Sciatic nerve (tissue), 2 donors: ENCODE results near the gene MALAT1. TPM values are rescaled to one million over a fixed set of nuclear protein-coding genes. Genes with fewer than 3 reads are reported as not detected.

ENCODE experiments used
- ATAC-seq: fragments of 200-7000 bp; cut with Tn5 transposase; one replicate; pipeline ENCODE4 v1.9.1; 2020; ENCODE audit warnings: mild to moderate bottlenecking, moderate library complexity
- DNase-seq: peaks from one replicate; pipeline ENCODE4 v3.0.0-alpha.2; 2020; ENCODE audit warnings: low spot score
- intact Hi-C: fragments of 100-400 bp; cut with DNase I; formaldehyde crosslinking; loops from one replicate; pipeline ENCODE4 v1.14.2; 2022
- total RNA-seq: library from RNA; stranded (reverse); fragmentation: NEBNext Ultra II Directional; extraction: Animal tissue kit (Norgen Biotek cat#: 25700); gene quantifications from one replicate; pipeline ENCODE4 v1.2.1, GENCODE V29; 2021
- donor health status: DM: no; HTN: no; CAD: no.
- donor health status: DM: no; HTN: no; CAD: no.

The MALAT1 gene
- total RNA-seq, 1 donor from 2014 or later: 14,857 TPM

DNA sequence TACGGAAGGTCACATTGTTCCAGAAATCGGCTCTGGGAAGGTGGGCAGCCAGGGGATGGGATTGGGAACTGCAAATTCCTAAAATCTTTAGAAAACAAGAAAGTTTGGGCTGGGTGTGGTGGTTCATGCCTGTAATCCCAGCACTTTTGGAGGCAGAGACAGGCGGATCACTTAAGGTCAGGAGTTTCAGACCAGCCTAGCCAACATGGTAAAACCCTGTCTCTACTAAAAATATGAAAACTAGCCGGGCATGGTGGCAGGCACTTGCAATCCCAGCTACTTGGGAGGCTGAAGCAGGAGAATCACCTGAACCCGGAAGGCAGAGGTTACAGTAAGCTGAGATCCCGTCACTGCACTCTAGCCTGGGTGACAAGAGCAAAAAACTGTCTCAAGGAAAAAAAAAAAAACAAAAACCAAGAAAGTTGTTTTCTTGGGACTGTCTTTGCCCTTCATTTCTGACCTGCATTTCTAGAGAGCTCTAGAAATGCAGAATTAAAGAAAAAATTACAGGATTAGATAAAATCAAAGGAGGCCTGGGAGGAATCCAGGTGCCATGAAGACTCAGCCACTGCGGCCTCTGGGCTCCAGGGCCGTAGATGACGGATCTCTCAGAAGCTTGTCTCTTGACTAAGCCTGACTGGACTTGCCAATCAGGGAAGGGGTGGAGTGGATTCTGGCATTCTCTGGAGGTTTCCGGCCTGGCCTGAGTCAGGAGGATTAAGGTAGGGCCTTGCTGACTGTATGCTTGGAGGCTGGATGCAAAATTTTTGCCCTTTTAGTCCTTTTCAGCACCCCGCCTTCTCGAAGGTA, 5.3 kb upstream of the MALAT1 start:
- peak; percentile 85 for DNase-seq
- ATAC-seq: peak; percentile 21
- intact Hi-C loops: no loop called here

DNA sequence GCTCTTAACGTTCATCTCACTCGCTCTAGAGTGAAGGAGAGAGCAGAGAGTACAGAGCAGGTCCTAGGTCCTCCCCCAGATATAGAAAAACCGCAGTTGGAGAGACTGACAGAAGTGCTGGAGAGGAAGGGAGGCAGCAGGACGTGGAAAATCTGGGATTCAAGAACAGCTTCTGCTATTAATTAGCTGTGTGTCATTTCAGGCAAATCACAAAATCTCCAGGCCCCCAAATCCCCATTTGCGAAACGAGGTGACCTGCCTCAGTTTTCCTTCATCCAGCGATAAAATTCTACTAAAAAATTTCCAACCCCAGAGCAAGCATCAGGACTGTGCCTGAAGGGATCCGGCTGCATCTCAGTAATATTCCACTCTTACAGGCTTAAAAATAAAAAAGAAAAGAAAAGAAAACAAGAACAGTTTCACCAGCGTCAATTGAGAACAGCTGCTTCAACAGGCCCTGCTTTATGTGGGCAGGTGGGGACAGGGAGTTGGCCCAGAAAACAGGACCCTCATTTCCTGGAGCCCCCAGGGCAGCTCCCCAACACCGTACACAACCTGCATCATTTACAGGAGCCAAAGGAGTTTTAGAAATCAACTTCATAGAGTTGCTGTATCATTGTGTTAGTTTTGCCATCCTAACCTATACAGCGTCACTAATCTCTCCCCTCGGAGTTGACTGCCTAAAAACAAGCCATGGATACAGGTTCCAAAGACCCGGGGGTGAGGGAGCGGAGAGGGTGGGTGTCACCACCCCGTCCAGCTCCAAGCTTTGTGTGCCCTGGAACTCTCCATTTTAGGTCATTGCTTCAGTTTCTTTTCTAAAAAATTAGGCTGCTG, 2.3 kb upstream of the MALAT1 start:
- intact Hi-C loops: no loop called here
- DNase-seq (peak; percentile 60), ATAC-seq (peak; percentile 4)

DNA sequence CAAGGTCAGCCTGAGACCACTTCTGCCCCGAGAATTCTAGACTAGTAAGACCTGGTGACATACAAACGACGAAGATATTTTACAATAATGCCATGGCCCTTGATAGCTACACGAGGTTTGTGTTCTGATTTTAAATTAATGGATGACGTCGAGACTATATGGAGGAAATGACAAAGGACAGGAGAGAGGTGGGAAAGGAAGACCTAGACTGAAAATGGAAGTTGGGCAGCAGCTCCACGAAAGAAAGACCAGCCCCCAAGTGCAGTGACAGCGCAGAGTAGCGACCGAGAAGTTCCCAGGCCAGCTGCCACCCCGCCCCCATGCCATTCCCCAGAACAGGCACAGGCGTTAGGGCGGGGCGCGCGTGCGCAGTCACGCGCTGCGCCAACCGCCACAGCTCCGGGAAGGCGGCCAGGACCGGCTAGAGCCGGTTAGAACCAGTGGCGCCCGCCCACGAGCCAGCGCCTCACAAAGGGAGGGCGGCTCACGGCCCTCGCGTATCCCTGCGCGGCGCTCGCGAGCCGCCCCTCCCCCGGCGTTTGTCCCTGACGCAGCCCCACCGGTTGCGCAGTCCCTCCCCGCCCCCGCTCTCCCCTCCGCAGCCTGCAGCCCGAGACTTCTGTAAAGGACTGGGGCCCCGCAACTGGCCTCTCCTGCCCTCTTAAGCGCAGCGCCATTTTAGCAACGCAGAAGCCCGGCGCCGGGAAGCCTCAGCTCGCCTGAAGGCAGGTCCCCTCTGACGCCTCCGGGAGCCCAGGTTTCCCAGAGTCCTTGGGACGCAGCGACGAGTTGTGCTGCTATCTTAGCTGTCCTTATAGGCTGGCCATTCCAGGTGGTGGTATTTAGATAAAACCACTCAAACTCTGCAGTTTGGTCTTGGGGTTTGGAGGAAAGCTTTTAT, 1.5 kb upstream of the MALAT1 start:
- peak; percentile 84 for ATAC-seq
- intact Hi-C loops: no loop called here
- DNase-seq: peak; percentile 99

DNA sequence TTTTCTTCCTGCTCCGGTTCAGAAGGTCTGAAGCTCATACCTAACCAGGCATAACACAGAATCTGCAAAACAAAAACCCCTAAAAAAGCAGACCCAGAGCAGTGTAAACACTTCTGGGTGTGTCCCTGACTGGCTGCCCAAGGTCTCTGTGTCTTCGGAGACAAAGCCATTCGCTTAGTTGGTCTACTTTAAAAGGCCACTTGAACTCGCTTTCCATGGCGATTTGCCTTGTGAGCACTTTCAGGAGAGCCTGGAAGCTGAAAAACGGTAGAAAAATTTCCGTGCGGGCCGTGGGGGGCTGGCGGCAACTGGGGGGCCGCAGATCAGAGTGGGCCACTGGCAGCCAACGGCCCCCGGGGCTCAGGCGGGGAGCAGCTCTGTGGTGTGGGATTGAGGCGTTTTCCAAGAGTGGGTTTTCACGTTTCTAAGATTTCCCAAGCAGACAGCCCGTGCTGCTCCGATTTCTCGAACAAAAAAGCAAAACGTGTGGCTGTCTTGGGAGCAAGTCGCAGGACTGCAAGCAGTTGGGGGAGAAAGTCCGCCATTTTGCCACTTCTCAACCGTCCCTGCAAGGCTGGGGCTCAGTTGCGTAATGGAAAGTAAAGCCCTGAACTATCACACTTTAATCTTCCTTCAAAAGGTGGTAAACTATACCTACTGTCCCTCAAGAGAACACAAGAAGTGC, 661 bp upstream of the MALAT1 start:
- intact Hi-C loops: no loop called here
- ATAC-seq: peak; percentile 25

DNA sequence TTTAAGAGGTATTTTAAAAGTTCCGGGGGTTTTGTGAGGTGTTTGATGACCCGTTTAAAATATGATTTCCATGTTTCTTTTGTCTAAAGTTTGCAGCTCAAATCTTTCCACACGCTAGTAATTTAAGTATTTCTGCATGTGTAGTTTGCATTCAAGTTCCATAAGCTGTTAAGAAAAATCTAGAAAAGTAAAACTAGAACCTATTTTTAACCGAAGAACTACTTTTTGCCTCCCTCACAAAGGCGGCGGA, 193 bp upstream of the MALAT1 start:
- DNase-seq (no peak), ATAC-seq (no peak)
- intact Hi-C loops: no loop called here

More for the DNA sequence above, 661 bp upstream of the MALAT1 start:
- DNase-seq: peak; percentile 67

DNA sequence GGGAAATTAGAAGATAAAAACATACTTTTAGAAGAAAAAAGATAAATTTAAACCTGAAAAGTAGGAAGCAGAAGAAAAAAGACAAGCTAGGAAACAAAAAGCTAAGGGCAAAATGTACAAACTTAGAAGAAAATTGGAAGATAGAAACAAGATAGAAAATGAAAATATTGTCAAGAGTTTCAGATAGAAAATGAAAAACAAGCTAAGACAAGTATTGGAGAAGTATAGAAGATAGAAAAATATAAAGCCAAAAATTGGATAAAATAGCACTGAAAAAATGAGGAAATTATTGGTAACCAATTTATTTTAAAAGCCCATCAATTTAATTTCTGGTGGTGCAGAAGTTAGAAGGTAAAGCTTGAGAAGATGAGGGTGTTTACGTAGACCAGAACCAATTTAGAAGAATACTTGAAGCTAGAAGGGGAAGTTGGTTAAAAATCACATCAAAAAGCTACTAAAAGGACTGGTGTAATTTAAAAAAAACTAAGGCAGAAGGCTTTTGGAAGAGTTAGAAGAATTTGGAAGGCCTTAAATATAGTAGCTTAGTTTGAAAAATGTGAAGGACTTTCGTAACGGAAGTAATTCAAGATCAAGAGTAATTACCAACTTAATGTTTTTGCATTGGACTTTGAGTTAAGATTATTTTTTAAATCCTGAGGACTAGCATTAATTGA, 1.0 kb downstream of the MALAT1 start:
- ATAC-seq (no peak), DNase-seq (no peak)
- intact Hi-C loops: no loop called here

DNA sequence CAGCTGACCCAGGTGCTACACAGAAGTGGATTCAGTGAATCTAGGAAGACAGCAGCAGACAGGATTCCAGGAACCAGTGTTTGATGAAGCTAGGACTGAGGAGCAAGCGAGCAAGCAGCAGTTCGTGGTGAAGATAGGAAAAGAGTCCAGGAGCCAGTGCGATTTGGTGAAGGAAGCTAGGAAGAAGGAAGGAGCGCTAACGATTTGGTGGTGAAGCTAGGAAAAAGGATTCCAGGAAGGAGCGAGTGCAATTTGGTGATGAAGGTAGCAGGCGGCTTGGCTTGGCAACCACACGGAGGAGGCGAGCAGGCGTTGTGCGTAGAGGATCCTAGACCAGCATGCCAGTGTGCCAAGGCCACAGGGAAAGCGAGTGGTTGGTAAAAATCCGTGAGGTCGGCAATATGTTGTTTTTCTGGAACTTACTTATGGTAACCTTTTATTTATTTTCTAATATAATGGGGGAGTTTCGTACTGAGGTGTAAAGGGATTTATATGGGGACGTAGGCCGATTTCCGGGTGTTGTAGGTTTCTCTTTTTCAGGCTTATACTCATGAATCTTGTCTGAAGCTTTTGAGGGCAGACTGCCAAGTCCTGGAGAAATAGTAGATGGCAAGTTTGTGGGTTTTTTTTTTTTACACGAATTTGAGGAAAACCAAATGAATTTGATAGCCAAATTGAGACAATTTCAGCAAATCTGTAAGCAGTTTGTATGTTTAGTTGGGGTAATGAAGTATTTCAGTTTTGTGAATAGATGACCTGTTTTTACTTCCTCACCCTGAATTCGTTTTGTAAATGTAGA, 1.7 kb downstream of the MALAT1 start:
- no peak for ATAC-seq
- DNase-seq: peak; percentile 60
- intact Hi-C loops: no loop called here

DNA sequence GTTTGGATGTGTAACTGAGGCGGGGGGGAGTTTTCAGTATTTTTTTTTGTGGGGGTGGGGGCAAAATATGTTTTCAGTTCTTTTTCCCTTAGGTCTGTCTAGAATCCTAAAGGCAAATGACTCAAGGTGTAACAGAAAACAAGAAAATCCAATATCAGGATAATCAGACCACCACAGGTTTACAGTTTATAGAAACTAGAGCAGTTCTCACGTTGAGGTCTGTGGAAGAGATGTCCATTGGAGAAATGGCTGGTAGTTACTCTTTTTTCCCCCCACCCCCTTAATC, 2.3 kb downstream of the MALAT1 start:
- ATAC-seq (no peak), DNase-seq (no peak)
- intact Hi-C loops: no loop called here

DNA sequence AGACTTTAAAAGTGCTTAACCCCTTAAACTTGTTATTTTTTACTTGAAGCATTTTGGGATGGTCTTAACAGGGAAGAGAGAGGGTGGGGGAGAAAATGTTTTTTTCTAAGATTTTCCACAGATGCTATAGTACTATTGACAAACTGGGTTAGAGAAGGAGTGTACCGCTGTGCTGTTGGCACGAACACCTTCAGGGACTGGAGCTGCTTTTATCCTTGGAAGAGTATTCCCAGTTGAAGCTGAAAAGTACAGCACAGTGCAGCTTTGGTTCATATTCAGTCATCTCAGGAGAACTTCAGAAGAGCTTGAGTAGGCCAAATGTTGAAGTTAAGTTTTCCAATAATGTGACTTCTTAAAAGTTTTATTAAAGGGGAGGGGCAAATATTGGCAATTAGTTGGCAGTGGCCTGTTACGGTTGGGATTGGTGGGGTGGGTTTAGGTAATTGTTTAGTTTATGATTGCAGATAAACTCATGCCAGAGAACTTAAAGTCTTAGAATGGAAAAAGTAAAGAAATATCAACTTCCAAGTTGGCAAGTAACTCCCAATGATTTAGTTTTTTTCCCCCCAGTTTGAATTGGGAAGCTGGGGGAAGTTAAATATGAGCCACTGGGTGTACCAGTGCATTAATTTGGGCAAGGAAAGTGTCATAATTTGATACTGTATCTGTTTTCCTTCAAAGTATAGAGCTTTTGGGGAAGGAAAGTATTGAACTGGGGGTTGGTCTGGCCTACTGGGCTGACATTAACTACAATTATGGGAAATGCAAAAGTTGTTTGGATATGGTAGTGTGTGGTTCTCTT, 2.8 kb downstream of the MALAT1 start:
- DNase-seq (peak; percentile 48), ATAC-seq (no peak)
- intact Hi-C loops: no loop called here

DNA sequence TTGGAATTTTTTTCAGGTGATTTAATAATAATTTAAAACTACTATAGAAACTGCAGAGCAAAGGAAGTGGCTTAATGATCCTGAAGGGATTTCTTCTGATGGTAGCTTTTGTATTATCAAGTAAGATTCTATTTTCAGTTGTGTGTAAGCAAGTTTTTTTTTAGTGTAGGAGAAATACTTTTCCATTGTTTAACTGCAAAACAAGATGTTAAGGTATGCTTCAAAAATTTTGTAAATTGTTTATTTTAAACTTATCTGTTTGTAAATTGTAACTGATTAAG, 3.4 kb downstream of the MALAT1 start:
- no peak for ATAC-seq
- no peak for DNase-seq
- intact Hi-C loops: no loop called here

DNA sequence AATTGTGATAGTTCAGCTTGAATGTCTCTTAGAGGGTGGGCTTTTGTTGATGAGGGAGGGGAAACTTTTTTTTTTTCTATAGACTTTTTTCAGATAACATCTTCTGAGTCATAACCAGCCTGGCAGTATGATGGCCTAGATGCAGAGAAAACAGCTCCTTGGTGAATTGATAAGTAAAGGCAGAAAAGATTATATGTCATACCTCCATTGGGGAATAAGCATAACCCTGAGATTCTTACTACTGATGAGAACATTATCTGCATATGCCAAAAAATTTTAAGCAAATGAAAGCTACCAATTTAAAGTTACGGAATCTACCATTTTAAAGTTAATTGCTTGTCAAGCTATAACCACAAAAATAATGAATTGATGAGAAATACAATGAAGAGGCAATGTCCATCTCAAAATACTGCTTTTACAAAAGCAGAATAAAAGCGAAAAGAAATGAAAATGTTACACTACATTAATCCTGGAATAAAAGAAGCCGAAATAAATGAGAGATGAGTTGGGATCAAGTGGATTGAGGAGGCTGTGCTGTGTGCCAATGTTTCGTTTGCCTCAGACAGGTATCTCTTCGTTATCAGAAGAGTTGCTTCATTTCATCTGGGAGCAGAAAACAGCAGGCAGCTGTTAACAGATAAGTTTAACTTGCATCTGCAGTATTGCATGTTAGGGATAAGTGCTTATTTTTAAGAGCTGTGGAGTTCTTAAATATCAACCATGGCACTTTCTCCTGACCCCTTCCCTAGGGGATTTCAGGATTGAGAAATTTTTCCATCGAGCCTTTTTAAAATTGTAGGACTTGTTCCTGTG, 3.9 kb downstream of the MALAT1 start:
- intact Hi-C loops: no loop called here
- DNase-seq (peak; percentile 34), ATAC-seq (no peak)

DNA sequence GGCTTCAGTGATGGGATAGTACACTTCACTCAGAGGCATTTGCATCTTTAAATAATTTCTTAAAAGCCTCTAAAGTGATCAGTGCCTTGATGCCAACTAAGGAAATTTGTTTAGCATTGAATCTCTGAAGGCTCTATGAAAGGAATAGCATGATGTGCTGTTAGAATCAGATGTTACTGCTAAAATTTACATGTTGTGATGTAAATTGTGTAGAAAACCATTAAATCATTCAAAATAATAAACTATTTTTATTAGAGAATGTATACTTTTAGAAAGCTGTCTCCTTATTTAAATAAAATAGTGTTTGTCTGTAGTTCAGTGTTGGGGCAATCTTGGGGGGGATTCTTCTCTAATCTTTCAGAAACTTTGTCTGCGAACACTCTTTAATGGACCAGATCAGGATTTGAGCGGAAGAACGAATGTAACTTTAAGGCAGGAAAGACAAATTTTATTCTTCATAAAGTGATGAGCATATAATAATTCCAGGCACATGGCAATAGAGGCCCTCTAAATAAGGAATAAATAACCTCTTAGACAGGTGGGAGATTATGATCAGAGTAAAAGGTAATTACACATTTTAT, 4.6 kb downstream of the MALAT1 start:
- DNase-seq (no peak), ATAC-seq (no peak)
- intact Hi-C loops: no loop called here

DNA sequence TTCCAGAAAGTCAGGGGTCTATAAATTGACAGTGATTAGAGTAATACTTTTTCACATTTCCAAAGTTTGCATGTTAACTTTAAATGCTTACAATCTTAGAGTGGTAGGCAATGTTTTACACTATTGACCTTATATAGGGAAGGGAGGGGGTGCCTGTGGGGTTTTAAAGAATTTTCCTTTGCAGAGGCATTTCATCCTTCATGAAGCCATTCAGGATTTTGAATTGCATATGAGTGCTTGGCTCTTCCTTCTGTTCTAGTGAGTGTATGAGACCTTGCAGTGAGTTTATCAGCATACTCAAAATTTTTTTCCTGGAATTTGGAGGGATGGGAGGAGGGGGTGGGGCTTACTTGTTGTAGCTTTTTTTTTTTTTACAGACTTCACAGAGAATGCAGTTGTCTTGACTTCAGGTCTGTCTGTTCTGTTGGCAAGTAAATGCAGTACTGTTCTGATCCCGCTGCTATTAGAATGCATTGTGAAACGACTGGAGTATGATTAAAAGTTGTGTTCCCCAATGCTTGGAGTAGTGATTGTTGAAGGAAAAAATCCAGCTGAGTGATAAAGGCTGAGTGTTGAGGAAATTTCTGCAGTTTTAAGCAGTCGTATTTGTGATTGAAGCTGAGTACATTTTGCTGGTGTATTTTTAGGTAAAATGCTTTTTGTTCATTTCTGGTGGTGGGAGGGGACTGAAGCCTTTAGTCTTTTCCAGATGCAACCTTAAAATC, 5.3 kb downstream of the MALAT1 start:
- intact Hi-C loops: no loop called here
- DNase-seq: no peak
- no peak for ATAC-seq

DNA sequence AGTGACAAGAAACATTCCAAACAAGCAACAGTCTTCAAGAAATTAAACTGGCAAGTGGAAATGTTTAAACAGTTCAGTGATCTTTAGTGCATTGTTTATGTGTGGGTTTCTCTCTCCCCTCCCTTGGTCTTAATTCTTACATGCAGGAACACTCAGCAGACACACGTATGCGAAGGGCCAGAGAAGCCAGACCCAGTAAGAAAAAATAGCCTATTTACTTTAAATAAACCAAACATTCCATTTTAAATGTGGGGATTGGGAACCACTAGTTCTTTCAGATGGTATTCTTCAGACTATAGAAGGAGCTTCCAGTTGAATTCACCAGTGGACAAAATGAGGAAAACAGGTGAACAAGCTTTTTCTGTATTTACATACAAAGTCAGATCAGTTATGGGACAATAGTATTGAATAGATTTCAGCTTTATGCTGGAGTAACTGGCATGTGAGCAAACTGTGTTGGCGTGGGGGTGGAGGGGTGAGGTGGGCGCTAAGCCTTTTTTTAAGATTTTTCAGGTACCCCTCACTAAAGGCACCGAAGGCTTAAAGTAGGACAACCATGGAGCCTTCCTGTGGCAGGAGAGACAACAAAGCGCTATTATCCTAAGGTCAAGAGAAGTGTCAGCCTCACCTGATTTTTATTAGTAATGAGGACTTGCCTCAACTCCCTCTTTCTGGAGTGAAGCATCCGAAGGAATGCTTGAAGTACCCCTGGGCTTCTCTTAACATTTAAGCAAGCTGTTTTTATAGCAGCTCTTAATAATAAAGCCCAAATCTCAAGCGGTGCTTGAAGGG, 6.0 kb downstream of the MALAT1 start:
- ATAC-seq: no peak
- intact Hi-C loops: no loop called here

More for the DNA sequence above, 6.0 kb downstream of the MALAT1 start:
- DNase-seq: peak; percentile 39
